Adrenal gland (tissue), 5 donors: ENCODE measurements around the gene POLE2.
"Not testable (repeated sequence)": the region's sequence is repeated elsewhere in the genome, so short reads cannot be mapped to it uniquely, and the experiment has no call there.

Experiments
- CTCF ChIP-seq, 6 experiments: fragments of 450-650 bp in 4 of 6; fragments of 200-600 bp in 2 of 6; sonication (generic) in 1 of 6; IDR thresholded peaks; 1 replicate in 5 of 6; 2 replicates in 1 of 6; pipeline versions ENCODE4 v1.5.1 to v1.8.0; 2016 to 2021; ENCODE audit warnings: antibody characterized with exemption in 6 of 6, mild to moderate bottlenecking in 2 of 6, moderate library complexity in 1 of 6
- POLR2A ChIP-seq, 2 donors: fragments of 450-650 bp; IDR thresholded peaks; one replicate each; pipeline ENCODE4 v1.6.1; 2017; ENCODE audit warnings: antibody characterized with exemption in 2 of 2, mild to moderate bottlenecking in 2 of 2, moderate library complexity in 1 of 2
- donor health status: DM: no; HTN: no; CAD: no.

GRCh38 chr14:49710993-49711392 lies 23.0 kb upstream of the POLE2 start:
- TF ChIP-seq POLR2A, CTCF (IDR thresholded peaks at IDR 0.05): not testable (repeated sequence)
